Measurements from ENCODE around the gene DTNA.
"Not testable (repeated sequence)": the region's sequence is repeated elsewhere in the genome, so short reads cannot be mapped to it uniquely, and the experiment has no call there.

DTNA gene

DNA sequence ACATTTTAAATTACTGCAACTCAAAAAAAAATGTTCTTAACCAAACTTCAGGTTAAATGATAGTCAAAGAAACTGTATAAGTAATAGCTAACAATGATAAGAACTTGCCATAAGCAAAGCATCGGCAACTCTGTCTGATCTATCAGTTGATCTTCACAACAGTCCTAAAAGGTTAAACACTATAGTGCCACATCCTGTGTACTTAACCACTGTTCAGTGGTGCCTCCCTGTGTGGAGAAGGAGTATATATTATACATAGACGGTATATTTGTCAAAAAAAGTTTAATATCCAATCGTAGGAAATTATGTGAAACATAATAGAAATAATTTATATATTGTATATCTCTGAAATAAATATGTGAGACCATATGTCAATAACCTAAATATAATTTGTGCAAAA lies 13.0 kb downstream of the DTNA start:
- DNase-seq (ENCODE audit: low read depth in 2 of 3, low spot score in 1 of 3), result no peak

DNA sequence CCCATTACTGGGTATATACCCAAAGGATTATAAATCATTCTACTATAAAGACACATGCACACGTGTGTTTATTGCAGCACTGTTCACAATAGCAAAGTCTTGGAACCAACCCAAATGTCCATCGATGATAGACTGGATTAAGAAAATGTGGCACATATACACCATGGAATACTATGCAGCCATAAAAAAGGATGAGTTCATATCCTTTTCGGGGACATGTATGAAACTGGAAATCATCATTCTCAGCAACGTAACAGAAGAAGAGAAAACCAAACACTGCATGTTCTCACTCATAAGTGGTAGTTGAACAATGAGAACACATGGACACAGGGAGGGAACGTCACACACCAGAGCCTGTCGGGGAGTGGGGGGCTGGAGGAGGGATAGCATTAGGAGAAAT lies 15.6 kb downstream of the DTNA start:
- not testable (repeated sequence) for DNase-seq (ENCODE audit: low read depth in 2 of 3, low spot score in 1 of 3)

DNA sequence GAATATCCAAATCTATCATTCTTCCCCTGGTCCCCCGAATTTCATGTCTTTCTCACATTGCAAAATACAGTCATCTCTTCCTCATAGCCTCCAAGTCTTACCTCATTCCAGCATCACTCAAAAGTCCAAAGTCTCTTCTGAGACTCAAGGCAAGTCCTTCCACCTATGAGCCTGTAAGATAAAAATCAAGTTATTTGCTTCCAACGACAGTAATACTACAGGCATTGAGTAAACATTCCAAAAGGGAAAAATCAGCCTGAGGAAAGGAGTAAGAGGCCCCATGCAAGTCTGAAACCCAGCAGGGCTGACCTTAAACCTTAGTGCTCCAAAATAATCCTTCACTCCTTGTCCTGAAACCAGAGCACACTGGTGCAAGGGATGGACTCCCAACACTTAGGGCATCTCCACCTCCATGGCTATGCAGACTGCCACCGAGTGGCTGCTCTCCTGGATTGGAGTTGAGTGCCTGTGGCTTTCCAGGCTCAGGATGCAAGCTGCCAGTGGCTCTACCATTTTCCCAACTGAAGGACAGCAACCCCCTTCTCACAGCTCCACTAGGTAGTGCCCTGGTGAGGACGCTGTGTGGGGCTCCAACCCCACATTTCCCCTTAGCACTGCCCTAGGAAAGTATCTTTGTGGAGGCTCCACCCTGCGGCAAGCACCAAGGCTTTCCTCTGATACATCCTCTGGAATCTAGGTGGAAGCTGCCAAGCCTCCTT lies 16.3 kb downstream of the DTNA start:
- no peak for DNase-seq (ENCODE audit: low read depth in 2 of 3, low spot score in 1 of 3)

DNA sequence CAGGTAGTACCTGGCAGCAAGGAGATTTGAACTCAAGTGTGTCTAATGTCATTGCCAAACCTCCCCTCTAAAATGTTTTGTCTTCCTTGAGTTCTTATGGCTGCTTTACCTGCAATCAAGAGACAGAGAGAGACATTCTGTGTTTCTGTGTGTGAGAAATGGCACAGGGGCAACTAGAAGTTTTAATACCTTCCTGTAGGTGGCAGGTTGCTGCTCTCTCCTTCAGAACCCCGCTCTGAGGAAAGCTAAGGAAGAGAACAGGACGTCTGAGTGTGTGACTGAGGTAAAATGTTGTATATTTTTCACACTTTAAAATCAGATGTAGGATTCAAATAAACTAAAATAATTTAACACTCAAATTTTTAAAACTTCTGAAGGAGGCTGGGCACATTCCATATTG lies 19.2 kb downstream of the DTNA start:
- no peak for DNase-seq (ENCODE audit: low read depth in 2 of 3, low spot score in 1 of 3)

DNA sequence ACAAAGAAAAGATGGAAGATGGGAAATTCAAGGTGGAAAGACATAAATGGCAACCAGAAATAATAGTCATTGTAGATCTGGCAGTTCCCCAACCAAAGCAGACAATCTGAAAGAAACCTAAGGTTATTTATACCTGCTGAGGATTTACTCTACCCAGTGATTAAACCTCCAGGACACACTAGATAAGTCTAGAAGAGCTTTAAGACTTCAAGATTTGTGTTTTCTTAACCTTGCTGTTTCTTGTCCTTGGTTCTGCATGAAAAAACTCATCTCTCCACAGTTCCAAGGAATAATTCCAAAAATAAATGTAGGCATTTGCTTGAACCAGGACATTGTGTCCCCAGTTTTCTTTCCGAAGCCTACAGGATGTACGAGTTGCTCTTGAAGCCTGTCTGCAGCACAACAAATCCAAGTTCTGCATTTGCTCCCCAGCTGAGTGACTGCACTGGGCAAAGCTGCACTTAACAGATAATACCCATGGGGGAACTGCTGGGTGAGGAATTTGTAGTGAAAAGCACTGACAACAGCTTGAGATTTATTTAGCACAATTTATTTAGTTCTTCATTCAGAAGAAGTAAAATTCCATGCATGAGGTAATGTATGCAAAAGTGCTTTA lies 19.8 kb downstream of the DTNA start:
- DNase-seq (ENCODE audit: low read depth in 2 of 3, low spot score in 1 of 3), result no peak

DNA sequence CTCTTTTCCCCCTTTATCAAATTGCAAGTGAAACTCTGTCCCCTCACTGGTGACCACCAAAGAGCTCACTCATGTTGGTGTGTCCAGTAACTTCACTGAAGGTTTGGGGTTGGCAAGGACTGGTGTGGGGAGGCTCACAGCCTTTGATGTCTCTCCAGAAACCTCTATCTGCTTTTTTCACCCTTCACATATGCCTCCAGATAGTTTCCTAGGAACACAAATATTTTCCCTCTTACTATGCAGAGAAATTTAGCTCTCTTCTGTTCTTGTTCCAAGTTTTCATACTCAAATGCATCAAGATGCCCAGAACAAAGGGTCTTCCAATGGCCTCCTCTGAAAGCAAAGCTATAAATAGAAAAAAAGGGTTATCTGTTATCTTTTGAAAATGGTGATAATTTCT lies 20.7 kb downstream of the DTNA start:
- DNase-seq (ENCODE audit: low read depth in 2 of 3, low spot score in 1 of 3), result no peak

DNA sequence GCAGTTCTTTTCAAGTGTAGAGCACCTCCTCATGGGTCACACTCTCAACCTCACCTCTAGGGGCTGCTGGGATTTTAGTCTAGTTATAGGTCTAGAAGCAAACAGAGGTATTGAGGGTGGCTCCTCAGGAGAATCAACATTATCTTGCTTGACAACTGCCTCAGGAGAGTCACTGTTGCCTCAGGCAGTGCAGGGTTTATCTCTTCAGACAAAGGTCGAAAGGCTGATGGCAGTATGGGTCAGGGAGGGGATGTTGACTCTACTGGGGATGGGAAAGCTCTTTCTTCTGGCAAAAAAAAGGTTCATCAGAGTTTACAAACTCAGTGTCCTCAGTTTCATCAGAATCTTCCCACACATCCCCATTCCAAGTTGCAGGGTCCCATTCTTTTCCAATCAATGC lies 24.0 kb downstream of the DTNA start:
- no peak for DNase-seq (ENCODE audit: low read depth in 2 of 3, low spot score in 1 of 3)

DNA sequence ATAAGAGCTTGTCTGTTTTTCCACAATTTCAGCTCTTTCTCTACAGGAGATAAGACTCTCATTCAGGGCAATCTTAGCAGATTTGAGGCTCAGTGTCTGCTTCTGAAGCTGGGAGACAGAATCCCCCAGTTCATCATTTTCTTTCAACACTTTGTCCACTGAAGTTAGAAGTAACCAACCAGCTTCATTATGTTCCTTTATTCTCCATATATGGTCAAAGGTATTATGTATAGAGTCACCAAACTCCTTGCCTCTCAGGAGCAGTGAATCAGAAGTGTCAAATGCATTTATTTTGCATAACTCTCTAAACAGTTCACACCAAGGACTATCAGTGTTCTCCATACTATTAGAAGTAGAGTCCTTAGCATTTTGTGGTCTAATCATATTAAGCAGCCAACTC lies 24.4 kb downstream of the DTNA start:
- not testable (repeated sequence) for DNase-seq (ENCODE audit: low read depth in 2 of 3, low spot score in 1 of 3)

DNA sequence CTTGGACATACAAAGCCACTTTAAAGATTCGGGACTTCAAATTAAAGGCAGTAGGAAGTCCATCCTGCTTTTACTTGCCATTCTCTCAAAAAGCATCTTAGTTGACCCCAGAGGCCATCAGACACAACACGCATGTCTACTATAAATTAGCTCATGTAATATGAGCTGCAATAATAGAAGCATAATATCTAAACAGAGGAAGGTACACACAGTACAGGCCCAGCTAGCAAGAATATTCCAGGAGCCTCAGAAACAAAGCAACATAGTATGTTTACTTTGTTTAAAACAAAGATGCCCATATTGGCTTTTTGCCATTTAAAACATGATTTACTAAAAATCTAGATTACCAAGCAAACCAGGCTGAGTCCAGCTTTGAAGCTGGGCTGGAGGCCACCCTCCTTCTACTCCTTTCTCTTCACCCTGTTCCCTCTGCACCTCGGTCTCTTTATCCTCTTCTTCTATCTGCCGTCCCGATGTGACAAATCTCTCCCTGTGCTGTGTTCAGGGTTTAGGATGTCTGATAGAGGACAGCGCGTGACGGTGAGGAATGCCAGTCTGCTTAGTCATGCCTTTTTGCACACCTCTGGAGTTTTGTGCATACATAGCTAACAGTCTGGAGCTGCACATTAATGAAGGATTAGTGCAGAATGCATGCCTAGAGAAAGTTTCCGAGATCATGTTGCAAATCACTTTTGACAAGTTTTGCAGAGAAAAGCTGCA lies 28.2 kb downstream of the DTNA start:
- no peak for DNase-seq (ENCODE audit: low read depth in 2 of 3, low spot score in 1 of 3)

DNA sequence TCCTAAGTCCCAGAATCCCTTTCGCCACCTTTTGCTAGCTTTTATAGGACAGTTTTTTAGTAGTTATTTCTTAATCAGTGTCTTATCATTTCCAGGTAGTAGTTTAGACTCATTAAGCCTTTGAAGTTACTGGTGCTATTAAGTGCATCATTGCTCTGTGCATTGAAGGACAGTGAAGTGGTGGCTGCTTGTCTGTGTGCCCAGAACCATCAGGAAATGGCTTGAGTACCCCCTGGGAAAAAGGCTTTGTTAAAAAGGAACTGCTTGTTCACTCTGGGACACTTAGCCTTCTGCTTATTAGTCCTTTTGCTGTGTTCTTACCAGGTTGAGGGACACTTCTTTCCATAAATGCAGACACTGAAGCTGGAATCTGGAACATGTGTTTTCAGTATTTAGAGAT lies 30.0 kb downstream of the DTNA start:
- no peak for DNase-seq (ENCODE audit: low read depth in 2 of 3, low spot score in 1 of 3)

DNA sequence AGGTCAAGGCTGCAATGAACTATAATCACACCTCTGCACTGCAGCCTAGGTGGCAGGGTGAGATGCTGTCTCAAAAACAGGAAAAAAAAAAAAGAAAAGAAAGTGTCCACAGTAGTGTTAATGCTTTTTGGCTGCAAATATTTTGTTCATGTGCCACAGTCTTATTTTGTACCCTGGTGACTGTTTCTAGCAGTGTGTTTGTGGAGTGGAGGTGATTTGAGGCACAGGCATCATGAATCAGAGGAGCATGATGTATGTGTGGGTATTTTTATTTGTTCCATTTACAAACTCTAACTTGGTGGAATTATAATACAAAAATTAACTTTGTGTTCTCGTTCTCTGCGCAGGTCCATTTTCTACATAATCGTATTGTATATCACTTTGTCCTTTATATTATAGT lies 30.6 kb downstream of the DTNA start:
- no peak for DNase-seq (ENCODE audit: low read depth in 2 of 3, low spot score in 1 of 3)

DNA sequence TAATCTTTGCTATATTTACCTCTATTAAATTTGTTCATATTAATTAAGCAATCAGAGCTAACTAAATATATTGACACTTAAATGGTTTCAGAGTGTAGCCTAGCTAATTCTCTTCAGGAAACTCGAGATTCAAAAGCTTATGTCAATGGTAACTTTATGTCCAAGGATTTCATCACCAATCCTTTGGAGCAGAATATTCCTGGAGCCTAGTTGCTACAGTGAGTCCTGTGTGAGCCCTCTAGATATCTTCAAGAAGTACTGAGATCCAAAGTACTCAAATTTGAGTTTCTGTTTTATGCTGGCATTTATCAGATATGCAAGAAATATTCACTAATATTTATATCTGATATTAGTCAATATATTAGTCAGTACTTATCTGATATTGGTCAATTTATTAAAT lies 31.3 kb downstream of the DTNA start:
- DNase-seq (ENCODE audit: low read depth in 2 of 3, low spot score in 1 of 3), result no peak

DNA sequence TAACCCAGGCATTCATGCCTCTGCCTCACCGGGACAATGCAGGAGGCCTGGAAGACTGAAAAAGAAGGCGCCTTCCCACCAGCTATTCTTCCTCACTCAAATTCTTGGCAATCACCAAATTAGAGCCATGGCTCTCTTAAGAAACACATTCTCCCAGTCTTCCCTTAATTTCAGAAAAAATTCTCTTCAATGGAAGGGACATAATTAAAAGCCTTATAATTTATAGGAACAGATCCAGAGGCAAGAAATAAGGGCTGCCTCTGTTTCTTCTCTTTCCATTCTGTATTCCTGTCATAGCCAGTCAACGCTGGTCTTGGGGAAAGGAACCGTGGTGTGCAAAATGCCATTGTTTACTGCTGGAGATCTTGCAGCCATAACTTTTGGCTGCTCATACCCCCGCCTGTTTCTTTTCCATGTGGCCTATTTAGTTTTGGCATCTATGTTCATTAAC lies 32.8 kb downstream of the DTNA start:
- no peak for DNase-seq (ENCODE audit: low read depth in 2 of 3, low spot score in 1 of 3)

DNA sequence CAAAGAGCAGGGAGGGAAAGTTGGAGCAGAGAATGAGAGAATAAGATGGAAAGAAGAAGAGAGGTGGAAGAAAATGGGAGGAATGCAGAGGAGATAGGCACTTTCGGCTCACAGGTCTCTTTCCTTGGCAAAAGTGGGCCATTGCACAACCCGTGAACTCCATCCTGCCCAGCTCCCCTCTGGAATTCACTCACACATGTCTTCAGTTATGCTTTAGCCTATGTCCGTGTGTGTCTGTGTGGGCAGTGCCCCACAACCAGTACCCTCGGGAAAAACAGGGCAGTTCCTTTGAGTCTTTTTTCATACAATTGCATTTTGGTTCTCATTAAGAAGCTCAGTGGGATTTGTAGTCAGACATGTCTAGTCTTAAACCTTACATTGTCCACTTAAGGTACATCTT lies 34.5 kb downstream of the DTNA start:
- DNase-seq (ENCODE audit: low read depth in 2 of 3, low spot score in 1 of 3), result no peak

DNA sequence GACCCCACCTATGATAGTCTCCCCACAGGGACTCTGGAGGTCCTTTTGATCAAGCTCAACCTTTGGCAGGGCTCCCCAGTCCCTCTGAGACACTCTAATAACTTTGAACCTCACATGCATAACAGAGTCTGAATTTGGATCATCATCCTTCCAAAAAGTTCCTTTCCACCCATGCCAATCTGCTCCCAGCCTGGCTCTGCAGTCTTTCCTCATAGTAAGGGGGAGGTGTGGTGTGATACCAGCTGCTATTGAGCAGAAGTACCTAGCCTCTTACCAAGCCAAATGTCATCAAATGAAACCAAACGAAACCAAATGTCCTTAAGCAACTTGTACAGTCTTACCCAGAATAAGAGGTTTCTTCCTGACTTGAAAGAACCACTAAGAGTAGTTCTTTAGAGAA lies 36.5 kb downstream of the DTNA start:
- no peak for DNase-seq (ENCODE audit: low read depth in 2 of 3, low spot score in 1 of 3)

DNA sequence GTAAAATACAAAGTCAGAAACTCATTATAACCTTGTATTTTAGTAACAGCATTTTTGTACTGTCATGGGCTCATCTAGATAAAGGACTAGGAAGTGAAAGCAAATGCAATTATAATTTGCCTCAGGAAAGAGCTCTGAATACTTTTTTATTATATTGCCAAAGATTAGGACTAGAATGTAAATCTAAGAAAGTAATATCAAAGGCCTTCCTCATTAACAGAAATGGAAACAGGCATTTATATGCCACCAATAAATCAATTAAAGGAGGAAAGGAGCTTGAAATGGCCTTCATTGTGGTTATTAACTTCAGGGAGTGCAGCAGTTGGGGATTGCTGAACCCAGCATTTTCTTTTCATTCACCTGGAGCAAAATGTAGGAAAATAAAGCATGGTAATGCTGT lies 39.6 kb downstream of the DTNA start:
- no peak for DNase-seq (ENCODE audit: low read depth in 2 of 3, low spot score in 1 of 3)

DNA sequence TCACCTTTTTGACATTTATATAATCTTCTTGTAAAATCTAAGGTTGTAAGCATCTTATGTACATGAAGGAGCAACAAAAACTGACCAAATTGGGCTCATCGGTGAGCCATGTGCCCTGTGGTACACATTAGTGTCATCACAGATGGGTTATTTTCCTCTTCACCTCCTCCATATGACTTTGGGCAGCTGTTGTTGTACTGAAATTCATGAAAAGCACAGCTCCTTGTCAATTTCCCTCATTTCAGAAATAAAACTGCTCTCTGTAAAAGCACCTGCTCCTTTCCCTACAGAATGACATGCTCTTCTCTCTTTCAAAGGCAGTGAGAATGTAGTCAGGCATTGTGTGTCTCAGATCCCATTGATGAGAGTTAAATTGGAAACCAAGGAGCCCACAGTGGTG lies 42.0 kb downstream of the DTNA start:
- no peak for DNase-seq (ENCODE audit: low read depth in 2 of 3, low spot score in 1 of 3)

DNA sequence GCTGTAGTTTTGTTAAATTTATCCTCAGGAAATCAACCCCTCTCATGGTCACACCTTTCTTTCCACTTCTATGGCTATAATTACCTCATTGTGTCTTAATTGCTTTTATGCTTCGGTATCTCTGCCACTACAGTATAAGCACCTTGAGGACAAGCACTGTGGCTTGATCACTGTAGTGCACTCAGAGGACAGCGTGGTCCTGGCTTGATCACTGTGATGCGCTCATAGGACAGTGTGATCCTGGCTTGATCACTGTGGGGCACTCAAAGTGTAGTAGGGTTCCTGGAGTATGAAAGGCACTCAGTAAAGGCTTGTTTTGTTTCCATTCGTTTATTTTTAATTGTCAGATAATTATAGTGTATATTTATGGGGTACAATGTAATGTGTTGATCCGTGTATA lies 44.2 kb downstream of the DTNA start:
- DNase-seq (ENCODE audit: low read depth in 2 of 3, low spot score in 1 of 3), result no peak

DNA sequence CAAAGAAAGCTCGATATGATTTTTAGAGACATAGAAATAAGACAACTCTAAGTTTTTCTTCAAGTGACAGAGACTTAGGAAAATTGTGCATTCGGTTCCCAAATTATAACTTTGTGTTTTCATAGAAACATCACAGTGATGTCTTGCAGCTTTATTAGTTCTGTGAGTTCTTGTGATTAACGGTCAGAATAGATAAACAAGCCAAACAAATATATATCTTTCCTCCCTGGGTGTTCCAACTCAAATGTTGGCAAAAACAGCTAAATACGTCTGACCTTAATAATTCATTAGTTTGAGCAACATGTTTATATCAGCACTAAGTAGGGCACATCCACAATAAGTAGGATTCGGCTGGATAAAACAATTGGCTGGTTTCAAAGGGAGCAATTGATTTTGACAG lies 47.6 kb downstream of the DTNA start:
- DNase-seq (ENCODE audit: low read depth in 2 of 3, low spot score in 1 of 3), result no peak

DNA sequence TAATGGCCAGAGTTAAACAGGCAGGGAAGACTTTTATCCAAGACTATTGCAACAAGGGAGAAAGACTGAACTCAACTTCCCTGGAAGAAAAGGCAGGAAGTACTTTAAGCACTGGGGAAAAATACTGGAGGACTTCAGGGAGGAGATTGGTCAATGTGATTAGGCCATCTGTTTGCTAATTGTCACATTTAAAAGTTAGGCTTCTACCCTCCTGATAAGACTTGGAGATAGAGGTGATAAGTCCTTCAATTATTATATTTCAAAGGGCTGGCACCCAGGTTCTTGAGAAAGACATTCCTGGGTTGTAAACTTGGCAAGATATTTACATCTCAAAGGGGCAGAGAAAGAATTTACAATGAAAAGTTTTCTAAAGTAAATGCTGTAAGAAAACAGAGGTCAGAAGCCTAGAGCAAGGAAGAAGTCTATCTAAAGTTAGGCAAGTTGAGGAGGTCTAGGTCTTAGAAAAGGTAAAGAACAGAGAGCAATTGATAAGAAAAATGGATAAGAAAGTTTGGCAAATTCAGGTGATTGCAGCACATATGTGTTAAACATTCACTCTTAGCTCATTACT lies 48.4 kb downstream of the DTNA start:
- no peak for DNase-seq (ENCODE audit: low read depth in 2 of 3, low spot score in 1 of 3)

DNA sequence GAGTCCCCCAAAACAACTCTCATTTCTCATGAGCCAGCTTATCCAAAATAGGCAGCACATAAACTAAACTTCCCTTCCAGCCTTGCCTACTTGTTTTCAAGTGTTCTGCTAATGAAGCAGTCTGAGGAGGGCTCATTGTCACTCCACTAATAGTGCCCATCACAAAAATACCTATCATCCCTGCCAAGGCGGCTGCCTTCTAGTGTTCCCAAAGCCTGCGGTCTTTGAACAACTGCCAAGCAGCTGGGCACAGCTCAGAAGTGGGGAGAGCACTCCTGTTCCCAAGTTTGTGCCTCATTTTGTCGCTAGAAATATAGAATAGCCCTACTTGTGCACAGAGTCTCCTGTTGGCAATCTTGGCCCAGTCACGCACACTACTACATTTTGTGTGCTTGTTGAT lies 50.3 kb downstream of the DTNA start:
- DNase-seq (ENCODE audit: low read depth in 2 of 3, low spot score in 1 of 3), result no peak

DNA sequence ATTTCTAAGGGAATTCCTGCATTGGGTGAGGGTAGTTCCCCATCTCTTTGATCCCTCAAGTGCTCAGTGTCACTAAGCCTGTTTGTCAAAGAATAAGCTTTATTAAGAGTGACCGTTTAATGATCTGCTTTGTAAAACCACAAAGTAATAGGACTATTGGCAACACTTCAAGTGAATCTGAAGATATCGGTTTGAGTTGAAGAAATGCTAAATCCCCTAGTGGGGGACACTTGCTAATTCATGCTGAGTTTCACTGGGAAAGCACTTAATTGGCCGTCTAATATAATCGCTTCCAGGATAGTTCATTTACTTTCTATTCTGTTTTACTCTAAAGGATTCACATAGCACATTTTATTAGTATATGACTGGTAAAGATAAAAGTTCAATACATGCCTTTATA lies 54.4 kb downstream of the DTNA start:
- DNase-seq (ENCODE audit: low read depth in 2 of 3, low spot score in 1 of 3), result no peak

All from stimulated activated CD4-positive, alpha-beta T cell treated with anti-CD3 and anti-CD28 coated beads, Interleukin-12 subunit alpha, Interleukin-12 subunit beta, amount 100 ng/mL, for 48 hours (primary cell).